ENCODE results near the gene SPSB4.
"Not testable (repeated sequence)": the region's sequence is repeated elsewhere in the genome, so short reads cannot be mapped to it uniquely, and the experiment has no call there.

The SPSB4 gene

DNA sequence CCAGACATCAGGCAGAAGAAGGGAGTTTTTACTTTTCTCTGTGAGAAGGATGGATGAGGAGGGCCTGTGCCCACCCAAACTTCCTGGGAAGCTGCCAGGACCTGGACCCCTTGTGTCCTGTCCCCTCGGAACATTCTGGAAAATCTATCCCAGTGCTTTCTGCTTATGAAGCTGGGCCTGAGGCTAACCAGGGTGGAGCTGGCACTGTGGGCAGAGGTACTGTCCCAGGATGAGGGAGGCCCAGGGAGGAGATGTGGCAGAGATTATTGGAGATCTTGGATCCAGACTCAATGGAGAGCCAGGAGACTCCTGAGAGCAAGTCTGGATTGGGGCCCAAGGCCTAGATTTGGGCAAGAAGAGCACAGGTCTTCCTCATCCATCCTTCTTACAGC, 44.4 kb downstream of the SPSB4 start:
- no peak for DNase-seq

DNA sequence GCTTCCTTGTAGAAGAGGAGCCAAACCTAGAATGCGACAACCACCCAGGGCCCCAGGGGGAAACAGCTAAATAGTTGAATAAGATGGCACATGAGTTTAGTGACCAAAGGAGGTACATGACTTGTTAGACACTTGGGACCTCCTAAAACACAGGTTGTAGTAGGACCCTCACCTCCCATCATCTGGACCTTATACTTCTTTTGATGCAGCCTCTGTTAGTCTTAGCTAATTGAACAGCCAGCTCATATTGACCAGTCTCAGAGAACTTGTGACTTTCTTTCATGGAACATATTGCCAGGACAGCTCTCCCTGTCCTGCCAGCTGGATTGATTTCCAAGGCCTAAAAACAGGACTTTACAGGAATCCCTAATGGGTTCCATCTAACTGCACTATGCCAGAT, 45.0 kb downstream of the SPSB4 start:
- no peak for DNase-seq

DNA sequence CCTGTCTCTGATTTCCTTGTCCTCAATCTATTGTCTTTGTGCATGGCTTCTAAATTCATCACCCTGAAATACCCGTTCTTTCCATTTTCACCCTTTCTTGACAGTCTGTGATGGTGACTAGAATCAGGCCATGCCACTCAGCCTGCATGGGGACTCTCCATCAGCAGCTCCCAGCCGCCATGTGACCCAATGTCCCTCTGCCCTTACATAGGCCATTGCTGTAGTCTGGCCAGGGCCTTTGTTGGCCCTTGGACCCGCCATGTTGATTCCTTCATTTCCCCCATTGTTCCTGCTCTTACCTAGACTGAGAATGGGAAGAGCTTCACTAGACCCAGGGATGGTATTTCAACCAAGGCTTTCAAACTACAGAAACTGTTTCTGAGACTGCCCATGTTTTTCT, 45.8 kb downstream of the SPSB4 start:
- no peak for DNase-seq

DNA sequence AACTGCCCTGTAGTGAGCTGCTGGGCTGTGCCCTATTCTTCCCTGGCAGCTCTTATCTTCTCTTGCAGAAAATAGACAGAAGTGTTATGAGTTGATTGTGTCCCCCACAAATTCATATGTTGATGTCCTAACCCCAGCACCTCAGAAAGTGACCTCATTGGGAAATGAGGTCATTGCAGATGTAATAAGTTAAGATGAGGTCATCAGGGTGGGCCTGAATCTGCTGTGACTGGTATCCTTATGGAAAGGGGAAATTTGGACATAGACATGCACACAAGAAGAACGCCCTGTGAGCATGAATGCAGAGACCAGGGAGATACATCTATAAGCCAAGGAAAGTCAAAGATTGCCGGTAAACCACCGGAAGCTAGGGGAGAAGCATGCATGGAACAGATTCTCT, 49.0 kb downstream of the SPSB4 start:
- DNase-seq = no peak

DNA sequence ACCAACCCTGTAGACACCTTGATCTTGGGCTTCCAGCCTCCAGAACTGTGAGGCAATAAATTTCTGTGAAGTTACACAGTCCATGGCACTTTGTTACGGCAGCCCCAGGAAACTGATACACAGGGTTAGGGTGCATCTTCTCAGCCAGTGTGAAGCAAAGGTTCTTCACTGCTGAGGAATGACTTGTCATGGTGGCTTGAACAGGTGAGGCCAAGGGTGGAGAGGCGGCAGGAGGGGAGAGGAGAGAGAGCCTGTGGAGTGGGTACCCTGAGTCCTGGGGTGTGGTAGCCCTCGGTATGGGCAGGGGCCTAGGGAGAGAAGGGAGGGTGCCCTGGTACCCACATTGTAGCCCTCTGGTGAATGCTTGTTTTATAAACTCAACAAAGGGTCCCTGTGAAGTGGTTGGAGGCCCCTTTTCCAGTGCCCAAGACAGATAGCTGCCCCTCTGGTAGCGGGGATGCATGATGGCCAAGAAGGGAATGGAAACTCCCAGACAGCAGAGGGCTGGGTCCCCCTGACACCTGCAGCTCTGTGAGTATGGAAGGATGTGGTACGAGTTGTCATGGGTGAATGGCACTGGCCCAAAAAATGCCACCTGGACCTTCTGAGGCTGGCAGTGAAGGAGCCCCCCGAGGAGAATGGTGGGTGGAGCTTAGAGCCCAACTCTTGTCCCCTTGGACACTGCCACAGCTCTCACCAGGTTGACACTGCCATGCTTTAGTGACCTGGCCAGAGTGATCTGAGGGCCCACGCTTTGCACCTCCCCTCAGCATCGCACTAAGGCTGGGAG, 49.6 kb downstream of the SPSB4 start:
- DNase-seq = no peak

DNA sequence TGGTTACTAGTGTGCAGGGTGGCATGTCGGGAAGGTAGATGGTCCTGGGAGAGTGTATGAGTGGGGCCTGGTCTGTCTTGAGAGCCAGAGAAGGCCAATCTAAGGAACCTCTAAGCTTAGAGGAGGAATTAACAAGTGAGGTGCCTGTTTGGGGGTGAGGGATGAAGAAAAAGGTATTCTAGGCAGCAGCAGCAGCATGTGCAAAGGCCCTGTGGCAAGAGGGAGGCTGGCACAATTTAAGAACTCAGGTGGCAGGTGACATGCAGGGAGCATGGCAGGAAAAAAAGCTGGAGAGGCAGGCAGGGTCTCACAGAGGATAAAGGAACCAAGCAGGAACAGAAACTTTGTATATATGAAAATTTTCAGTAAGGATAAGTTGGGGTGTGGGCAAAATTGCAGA, 51.2 kb downstream of the SPSB4 start:
- DNase-seq = no peak

DNA sequence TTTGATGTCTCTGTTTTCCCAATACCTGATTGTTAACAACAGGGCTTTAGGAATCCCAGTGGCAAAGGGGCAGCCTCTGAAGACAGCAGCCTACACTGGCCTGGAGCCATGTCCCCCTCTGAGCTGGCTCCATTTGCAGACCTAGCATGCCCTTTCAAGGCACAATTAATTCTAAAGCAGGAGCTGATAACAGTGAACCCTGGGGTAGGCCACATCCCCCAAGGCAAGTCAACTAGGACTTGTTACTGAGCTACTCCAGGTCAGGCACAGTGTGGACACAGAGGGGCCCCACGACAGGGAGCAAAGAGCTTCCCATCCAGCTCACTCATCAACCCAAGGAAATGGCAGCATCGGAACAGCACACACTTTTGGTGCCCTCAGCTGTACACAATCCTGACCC, 51.9 kb downstream of the SPSB4 start:
- no peak for DNase-seq

DNA sequence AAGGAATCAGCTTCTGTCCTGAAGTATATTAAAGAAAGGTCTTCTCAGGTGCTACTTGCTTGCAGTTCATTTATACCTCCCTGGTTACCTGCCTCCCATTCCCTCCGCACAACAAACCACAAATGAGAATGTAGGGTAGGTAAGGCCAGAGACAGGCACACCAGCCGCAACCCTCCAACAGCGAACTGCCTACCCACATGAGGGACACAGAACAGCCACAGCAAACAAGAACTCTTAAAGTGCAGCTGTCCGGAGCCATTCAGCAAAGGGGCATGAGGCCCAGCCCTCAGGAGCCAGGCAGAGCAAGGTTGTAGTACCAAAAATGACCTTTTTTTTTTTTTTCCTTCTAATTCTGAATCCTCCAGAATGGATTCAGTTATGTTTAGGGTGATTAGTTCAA, 52.4 kb downstream of the SPSB4 start:
- DNase-seq = no peak

DNA sequence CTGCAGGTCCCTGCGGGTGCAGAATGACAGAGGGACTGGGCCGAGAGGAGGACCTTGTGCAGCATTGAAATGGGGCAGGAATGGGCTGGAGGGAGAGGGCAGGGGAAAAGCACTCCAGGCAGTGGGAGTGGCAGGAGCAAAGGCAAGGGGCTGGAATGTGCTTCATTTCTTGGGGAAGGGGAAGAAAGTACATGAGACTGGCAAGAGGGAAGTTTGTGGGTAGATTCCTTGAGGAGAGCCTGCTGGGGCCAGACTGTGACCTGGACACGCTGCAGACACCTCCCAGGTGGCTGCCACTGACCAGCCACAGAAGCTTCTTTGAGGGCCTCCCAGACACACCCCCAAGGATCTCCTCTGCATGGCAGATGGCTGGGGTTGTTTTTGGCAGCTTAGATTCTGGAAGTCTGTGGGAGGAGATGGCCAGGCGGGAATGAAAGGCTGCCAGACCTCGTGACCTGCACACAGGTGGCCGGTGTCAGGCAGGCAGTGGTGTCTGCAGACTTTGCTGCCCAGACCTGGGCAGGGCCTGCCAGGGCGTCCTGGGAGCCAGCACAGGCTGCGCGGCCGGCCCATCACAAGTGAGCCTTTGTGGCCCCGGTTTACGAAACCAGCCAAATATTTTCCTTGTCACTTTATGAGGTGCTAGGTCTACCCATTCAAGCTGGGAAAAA, 53.1 kb downstream of the SPSB4 start:
- DNase-seq = no peak

DNA sequence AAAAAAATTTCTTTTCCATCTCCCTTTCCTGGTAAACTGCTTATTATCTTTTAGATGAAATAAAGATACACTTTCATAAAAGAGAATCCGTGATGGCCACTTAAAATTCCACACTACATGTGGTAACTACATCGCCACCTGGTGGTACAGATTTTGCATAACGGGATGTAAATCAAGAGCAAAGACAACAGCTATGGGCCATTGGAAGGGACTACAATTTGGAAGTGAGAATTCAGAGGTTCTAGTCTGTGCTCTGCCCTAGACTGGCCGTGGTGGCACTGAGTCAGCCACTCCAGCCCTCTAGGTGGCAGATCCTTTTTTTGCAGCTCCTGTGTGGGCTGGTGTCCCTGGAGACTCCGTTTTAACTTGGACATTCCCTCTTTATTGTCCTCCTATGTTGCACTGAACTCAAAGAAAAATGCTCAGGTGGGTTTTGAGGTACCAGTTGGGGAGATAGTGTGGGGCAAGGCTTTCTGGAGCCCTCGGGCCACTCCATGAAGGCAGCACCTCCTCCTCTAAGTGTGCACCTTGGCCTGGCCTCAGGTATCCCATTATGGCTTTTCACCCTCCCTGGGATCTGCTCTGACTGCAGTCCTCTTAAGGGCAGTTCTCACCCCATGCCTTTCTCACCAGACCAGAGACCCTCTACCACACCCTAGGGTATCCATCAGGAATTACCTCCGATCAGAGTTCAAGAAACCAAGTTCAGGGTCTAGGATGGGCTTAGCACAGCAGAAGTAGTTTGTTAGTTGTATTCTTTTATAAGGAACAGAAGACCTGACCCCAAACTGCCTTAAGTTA, 54.9 kb downstream of the SPSB4 start:
- DNase-seq = peak; percentile 69

DNA sequence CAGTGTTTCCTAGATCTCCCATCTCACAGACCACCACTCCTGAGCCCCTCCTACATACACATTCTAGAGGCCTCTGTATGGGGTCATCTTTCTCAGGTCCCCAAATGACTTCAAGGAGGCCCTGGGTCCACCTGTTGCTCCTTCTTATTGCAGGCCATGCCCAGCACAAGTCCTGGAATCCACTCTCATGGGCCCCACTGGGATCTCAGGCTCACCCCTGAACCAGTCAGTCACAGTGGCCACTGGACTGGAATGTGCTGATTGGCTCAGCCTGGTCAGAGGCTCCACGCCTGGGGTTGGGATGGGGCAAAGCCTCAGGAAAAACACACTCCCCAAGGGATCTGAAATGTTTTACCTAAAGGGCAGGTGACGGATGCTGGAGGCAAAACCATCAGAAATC, 55.7 kb downstream of the SPSB4 start:
- DNase-seq = no peak

DNA sequence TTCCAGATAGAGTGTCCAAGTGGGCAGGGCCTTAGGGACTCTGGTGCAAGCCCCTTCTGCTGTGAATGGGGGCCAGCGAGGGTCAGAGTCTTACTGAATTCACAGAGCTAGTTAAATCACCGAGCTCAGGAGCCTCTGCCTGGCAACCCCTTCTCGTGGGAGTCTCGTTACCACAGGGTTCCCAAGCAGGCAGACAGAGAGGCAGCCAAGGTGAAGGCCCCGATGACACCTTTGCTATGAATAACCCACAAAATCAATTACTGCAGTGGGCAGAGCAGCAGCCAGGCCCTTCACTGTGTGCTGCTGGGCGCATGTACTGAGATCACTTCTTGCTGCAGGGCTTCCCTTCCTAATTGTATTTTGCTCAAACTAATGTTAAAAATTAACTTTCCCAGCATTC, 56.9 kb downstream of the SPSB4 start:
- DNase-seq = no peak

DNA sequence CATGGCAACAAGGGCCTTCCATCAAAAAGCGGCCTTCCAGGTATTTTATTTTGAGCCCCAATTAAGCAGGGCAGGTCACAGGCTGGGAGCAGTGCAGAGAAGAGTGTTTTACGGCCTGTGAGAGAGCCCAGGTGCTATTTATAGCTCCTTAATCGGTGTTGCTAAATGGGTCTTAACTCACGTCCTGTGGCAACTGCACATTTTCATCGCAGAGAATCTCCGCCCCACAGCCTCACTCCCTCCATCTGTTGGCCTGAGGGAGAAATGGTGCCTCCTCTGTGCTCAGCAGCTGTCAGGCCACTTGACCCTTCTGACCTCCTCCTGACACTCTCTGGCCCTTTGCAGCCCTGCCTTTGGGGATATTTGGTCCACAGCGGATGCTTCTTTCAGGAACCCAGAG, 58.6 kb downstream of the SPSB4 start:
- no peak for DNase-seq

DNA sequence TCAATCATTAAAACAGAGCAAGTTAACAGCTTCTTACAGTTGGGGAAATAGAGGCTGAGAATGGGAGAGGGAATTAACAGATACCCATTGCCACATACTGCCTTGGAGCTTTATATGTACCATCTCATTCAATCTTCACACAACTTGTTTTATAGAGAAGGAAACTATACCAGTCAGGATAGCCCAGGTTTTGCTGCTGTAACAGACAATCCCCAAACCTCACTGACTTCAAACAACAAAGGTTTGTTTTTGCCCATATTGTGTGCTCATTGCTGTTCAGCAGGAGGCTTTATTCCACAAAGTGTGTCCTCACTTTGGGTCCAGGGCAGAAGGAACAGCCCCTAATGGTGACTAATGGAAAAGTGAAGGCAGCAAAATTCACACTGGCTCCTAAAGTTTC, 59.2 kb downstream of the SPSB4 start:
- no peak for DNase-seq

DNA sequence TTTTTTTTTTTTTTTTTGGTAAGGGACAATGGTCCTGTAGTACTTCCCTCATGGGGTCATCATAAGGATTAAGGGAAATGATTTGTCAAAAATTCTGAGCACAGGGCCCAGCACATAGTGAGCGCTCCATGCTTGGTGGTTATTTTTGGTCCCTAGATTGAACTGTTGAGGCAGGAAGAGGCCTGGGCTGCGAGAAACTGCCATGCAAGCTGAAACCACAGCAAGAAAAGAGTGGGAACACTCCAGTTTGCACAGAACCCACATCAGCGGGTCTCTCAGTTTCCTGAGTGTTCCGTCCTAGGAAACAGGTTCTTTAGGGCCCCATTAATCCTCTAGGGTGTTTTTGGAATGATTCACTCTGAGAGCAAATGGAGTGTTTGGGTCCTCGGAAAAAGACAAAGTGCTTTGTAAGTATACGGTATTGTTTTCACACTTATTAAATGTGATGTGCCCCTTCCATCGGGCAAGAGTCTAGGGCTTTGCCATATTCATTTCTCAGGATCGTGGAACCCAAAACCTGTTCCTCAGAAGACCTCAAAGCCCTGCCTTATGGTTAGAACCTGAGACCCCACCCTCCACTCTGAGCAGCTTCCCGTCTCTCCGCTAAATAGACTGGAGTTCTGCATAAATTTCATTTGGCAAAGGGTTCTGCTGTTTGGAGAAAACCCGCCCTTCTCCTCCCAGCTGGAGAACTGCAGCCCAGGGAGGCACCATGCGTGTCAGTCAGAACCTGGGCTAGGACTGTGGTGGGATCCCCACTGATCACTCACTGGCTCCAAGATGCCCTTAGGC, 60.4 kb downstream of the SPSB4 start:
- no peak for DNase-seq

DNA sequence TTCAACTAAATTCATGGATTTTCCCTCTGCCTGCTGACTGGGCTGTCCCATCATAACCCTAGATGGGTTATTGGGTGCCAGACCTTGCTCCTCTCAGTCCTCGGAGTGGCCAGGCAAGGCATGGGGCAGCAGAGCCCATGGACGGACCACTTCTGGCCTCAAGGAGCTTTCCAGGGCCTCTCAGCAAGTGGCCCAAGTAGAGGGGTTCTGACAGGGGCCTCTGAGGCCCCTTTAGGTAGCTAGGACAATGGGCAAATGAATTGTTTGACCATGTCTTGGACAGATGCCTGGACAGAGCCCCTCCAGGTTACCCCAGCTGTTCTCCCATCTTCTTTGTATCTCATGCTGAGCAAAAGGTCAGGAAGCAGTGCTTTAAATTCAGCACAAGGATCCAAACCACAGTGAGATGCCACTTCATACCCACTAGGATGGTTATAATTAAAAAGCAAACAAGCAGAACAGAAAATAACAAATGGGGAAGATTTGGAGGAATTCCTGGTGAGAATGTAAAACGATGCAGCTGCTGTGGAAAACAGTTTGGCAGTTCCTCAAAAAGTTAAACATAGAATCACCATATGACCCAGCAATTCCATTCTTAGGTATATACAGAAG, 61.6 kb downstream of the SPSB4 start:
- no peak for DNase-seq

DNA sequence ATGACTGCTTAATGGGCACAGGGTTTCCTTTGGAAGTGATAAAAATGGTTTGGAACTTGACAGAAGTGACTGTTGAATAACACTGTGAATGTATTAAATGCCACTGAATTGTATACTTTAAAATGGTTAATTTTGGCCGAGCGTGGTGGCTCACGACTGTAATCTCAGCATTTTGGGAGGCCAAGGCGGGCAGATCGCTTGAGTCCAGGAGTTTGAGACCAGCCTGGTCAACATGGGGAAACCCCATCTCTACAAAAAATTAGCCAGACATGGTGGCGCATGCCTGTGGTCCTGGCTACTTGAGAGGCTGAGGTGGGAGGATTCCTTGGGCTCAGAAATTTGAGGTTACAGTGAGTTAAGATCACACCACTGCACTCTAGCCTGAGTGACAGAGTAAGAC, 62.5 kb downstream of the SPSB4 start:
- not testable (repeated sequence) for DNase-seq

DNA sequence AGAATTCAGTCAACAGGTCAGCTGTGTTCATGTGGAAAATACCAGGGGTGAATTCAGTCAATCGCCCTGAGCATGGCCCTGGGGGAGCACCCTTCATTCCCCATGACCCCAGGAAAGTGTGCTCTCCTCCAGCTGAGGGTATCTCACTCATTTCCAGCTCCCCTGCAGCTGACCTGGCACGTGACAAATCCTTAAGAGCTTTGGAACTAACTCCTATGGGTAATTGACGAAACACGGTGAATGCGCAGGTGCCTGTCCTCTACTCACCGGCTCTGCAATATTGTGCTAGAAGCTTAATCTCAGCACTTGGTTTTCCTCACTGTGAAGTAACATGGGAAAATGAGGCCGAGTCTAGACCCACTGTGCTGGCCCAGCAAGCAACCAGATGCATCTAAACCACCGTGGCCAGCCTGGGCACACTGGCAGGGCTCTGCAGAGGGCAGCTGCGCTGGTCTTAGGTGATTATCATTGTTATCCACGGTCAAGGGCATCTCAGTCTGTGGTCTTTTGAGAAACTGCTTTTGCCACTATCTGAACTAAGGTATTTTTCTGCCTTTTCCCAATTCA, 63.1 kb downstream of the SPSB4 start:
- no peak for DNase-seq

DNA sequence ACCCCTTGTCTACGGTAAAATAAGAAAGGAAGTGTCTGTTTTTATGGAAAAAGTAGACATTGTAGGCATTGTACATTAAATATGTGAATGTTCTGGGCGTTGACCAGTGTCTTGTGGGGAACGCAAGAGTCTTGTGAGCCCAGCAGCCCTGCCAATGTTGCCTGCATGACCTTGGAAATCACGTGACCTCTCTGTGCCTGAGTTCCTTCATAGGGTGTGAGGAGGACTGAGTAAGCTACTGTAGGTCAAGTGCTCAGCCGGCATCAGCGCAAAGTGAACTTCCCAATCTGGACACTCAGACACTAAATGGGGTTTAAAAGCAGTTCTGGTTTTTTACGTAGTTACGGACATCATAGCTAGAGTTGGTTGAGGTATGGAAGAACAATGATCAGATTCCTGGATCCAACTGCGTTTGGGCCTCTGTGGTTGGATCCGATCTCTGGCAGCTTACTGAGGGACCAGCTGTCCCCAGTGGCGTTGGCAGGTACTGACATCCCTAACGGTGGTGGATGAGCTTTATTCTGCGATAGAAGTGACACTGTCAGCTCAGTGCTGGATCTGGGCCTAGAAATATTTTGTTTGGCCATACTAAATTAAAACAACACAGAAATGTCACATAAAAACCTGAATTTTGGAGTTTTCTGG, 63.8 kb downstream of the SPSB4 start:
- no peak for DNase-seq

DNA sequence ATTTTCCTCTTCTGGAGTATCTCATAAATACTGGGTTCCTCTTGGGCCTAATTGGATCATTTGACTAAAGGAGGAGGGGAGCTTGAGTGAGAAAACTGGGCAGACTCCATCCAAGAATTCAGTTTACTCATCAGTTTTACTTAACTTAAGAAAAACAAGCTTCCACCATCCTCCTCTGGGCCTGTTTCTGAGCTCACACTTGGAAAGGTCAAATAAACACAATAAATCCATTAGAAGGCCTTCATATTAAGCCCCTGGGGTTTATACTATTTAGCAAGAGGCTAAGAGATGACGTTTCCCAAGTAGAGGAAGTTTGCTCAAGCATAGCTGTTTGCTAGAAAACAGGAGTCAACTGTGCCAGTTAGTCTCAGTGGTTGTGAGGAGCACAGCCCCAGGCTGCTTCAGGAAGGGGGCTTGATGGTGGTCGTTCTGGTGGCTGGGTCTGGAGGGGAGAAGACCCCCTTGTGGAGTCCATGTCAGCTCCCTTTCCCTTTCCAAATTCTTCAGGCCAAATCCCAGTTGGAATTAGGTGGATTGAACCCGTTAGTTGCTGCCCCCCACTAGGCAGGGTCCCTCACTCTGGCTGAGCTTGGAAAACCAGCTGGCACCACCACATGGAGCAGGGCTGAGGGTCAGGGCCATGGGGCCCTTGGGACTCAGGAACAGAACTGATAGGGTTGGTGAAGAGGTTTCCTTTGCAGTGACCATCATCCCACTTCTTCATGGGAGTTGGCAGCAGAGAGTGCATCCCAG, 64.8 kb downstream of the SPSB4 start:
- DNase-seq = no peak

DNA sequence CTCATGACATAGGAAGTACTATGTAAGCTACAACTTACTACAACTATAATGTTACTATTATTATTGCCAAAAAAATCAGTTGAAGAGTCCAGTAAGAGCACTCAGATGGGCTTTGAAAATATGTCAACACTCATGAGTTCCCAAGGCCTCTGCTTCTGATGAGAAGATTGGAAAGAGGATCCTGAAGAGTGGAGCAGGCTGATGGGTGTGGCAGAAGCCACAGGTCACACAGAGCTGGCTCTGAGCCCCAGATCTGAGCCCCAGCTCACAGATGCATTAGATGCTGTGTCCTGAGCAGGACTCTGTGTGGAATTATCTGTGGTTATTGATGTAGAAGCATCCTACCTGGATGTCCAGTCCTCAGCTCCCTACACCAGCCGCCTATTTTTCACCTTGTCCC, 65.6 kb downstream of the SPSB4 start:
- no peak for DNase-seq
